Fibroblast of pulmonary artery (primary cell): Measurements from ENCODE around the gene PPP1R15B.

ENCODE experiments used
- DNase-seq: peaks from one replicate; pipeline ENCODE4 v3.0.0-alpha.2; 2010; ENCODE audit warnings: low read depth
- H3K4me3 ChIP-seq: replicated peaks from 2 replicates; pipeline ENCODE4 v1.5.1; 2011; ENCODE audit warnings: low read depth, mild to moderate bottlenecking, control low read depth, low read length, moderate library complexity
- CTCF ChIP-seq: IDR thresholded peaks from 2 replicates; pipeline ENCODE4 v1.5.1; 2011; ENCODE audit warnings: mild to moderate bottlenecking, control low read depth, low read length, inconsistent platforms; ENCODE audit errors: missing control alignments

Gene PPP1R15B

GRCh38 chr1:204354579-204354978, 57.0 kb downstream of the PPP1R15B start:
- no peak overlapping the region for H3K4me3 ChIP-seq
- TF ChIP-seq CTCF: no peak
- DNase-seq: no peak
